HFF-Myc (cell line): Measurements from ENCODE around the gene CENPT.

Experiments
- DNase-seq: peaks from one replicate; pipeline ENCODE4 v3.0.0-alpha.2; 2011; ENCODE audit warnings: low read depth; ENCODE audit errors: extremely low read depth
- H3K4me3 ChIP-seq: replicated peaks from 2 replicates; pipeline ENCODE4 v1.5.1; 2011; ENCODE audit warnings: low read depth, mild to moderate bottlenecking, control low read depth, low read length
- CTCF ChIP-seq: IDR thresholded peaks from 2 replicates; pipeline ENCODE4 v1.5.1; 2012; ENCODE audit warnings: mild to moderate bottlenecking, low read depth, low read length, control low read depth; ENCODE audit errors: missing control alignments

The CENPT gene

GRCh38 chr16:67886387-67886786 lies 38.9 kb upstream of the CENPT start:
- H3K4me3 ChIP-seq = no peak overlapping the region
- no peak for TF ChIP-seq CTCF
- DNase-seq = no peak

- TF ChIP-seq CTCF = no peak
- no peak for DNase-seq
- H3K4me3 ChIP-seq = no peak overlapping the region
Observed at GRCh38 chr16:67885976-67886375, 38.5 kb upstream of the CENPT start.

- no peak for DNase-seq
- H3K4me3 ChIP-seq = no peak overlapping the region
- no peak for TF ChIP-seq CTCF
Observed at GRCh38 chr16:67885545-67885944, 38.1 kb upstream of the CENPT start.

GRCh38 chr16:67884684-67885083 lies 37.2 kb upstream of the CENPT start, which contains the start of gene NRN1L:
NRN1L (plus strand) TSS chr16:67884885; CDS start chr16:67884904, 19 bp downstream.
- DNase-seq = peak; percentile 78
- no peak for TF ChIP-seq CTCF
- no peak within 1 kb of the TSS for H3K4me3 ChIP-seq

GRCh38 chr16:67883872-67884261 lies 36.4 kb upstream of the CENPT start:
- DNase-seq = no peak
- peak; percentile 94 for TF ChIP-seq CTCF
- no peak overlapping the region for H3K4me3 ChIP-seq

GRCh38 chr16:67883146-67883871 lies 35.8 kb upstream of the CENPT start:
- no peak for TF ChIP-seq CTCF
- H3K4me3 ChIP-seq = no peak overlapping the region
- no peak for DNase-seq
